Left cardiac atrium (tissue), 4 donors: ENCODE measurements around the gene PACS2. TPM values are rescaled to one million over a fixed set of nuclear protein-coding genes. Genes with fewer than 3 reads are reported as not detected.
"Not testable (repeated sequence)": the region's sequence is repeated elsewhere in the genome, so short reads cannot be mapped to it uniquely, and the experiment has no call there.

Source experiments
- ATAC-seq, 2 donors: fragments of 200-7000 bp; cut with Tn5 transposase; one replicate each; pipeline ENCODE4 v1.9.1; 2020; ENCODE audit warnings: mild to moderate bottlenecking in 2 of 2, moderate library complexity in 2 of 2
- DNase-seq: peaks from one replicate; pipeline ENCODE4 v3.0.0-alpha.2; 2020
- intact Hi-C, 2 donors: fragments of 100-400 bp; cut with DNase I; formaldehyde crosslinking; loops; one replicate each; pipeline versions ENCODE4 v1.14.1 to v1.15.1; 2022 to 2023
- total RNA-seq, 2 donors: library from RNA; stranded (reverse); fragmentation: NEBNext Ultra II Directional; extraction: Animal tissue kit (Norgen Biotek cat#: 25700); gene quantifications; one replicate each; pipeline ENCODE4 v1.2.1, GENCODE V29; 2021
- donor health status: DM: no; HTN: yes; CAD: no.
- donor health status: DM: no; HTN: yes; CAD: no; lungs with severe emphysema.
- donor health status: DM: yes; HTN: yes; CAD: no.
- donor health status: Dilated cardiomyopathy.

The PACS2 gene
- total RNA-seq, 2 donors from 2014 or later, result 53.4 to 55.8 TPM

GRCh38 chr14:105355850-105356604, 41.5 kb downstream of the PACS2 start:
- intact Hi-C loops, result loop anchor here in 1 of 2 donors (10.0 kb wide), 1 partner anchor 261 kb away; no protein-coding TSS in a partner anchor
- ATAC-seq (no peak), DNase-seq (no peak)

GRCh38 chr14:105356927-105357326, 42.4 kb downstream of the PACS2 start:
- ATAC-seq, result no peak
- intact Hi-C loops, result loop anchor here in 1 of 2 donors (10.0 kb wide), 1 partner anchor 262 kb away; no protein-coding TSS in a partner anchor
- peak; percentile 15 for DNase-seq

DNA sequence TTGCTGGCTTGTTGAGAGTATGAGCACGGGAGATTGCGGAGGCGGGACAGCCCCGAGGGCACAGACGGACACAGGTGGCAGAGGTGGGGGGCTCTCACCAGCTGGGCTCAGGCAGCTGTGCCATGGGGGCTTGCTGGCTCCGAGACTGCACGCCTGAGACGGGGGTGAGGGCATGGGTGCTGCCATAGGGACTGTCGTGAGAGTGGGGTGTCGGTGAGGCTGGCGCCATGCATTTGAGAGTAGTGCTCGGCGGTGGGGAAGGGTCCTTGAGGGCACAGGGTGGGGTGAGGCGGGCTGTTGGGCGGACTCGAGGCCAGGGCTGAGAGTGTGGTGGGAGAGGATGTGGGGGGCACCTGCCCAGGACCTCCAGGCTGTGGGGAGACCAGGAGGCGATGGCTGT, 43.1 kb downstream of the PACS2 start:
- ATAC-seq (no peak), DNase-seq (peak; percentile 24)
- intact Hi-C loops, result loop anchor here in 1 of 2 donors (10.0 kb wide), 1 partner anchor 263 kb away; no protein-coding TSS in a partner anchor

DNA sequence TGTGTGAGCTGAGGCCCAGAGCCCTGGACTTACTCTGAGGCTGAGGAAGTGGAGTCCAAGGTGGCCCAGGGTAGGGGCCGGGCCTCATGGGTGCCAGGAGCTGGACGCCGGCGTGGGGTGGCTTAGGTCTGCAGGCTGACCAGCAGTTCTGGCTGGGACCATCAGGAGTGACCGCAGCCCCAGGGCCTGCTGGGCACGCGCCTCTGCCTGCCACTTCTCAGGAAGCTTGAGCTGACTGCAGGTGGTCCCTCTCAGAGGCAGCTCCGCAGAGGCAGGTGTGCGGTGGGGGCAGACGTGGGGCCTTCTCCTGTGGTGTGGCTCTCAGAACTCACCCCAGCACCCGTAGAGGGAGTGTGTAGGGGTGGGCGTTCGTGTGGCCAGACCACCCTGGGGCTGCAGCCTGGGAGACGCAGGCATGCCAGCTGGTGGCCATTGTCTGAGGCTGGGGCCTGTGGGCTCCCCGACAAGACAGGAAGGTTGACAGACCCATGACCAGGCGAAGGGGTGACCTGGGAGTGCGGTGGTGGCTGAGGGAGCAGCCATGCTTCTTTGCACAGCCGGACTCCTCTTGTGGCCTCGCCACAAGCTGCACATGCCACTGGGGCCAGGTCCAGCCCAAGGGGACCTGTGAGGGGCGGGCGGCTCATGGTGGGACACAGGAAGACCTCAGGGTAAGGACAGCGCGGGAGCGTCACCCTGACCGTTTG, 43.7 kb downstream of the PACS2 start:
- DNase-seq, result peak; percentile 19
- intact Hi-C loops, result loop anchor here in 1 of 2 donors (10.0 kb wide), 1 partner anchor 263 kb away; no protein-coding TSS in a partner anchor

GRCh38 chr14:105358943-105359342, 44.4 kb downstream of the PACS2 start:
- no peak for ATAC-seq
- no peak for DNase-seq
- intact Hi-C loops, result loop anchor here in 1 of 2 donors (10.0 kb wide), 1 partner anchor 264 kb away; no protein-coding TSS in a partner anchor

More for the DNA sequence above, 43.7 kb downstream of the PACS2 start:
- peak in 1 of 2 donors; percentile 7 for ATAC-seq

DNA sequence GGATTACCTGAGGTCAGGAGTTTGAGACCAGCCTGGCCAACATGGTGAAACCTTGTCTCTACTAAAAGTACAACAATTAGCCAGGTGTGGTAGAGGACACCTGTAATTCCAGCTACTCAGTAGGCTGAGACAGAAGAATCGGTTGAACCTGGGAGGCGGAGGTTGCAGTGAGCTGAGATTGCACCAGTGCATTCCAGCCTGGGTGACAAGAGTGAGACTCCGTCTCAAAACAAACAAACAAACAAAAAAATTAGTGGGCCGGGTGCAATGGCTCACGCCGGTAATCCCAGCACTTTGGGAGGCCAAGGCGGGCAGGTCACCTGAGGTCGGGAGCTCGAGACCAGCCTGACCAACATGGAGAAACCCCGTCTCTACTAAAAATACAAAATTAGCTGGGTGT, 46.9 kb downstream of the PACS2 start:
- ATAC-seq, intact Hi-C loops, DNase-seq: not testable (repeated sequence)

GRCh38 chr14:105363847-105364708, 49.5 kb downstream of the PACS2 start:
- ATAC-seq (peak; percentile 56 to 73), DNase-seq (no peak)
- intact Hi-C loops, result no loop called here

- intact Hi-C loops, result no loop called here
- no peak for DNase-seq
- no peak for ATAC-seq
Measured at GRCh38 chr14:105365101-105365500, 50.6 kb downstream of the PACS2 start.

- ATAC-seq, result no peak
- intact Hi-C loops, result no loop called here
- no peak for DNase-seq
Measured at GRCh38 chr14:105365681-105366080, 51.1 kb downstream of the PACS2 start.

- DNase-seq, result peak; percentile 14
- intact Hi-C loops, result no loop called here
- ATAC-seq, result no peak
Measured at GRCh38 chr14:105366386-105367074, 52.0 kb downstream of the PACS2 start.

DNA sequence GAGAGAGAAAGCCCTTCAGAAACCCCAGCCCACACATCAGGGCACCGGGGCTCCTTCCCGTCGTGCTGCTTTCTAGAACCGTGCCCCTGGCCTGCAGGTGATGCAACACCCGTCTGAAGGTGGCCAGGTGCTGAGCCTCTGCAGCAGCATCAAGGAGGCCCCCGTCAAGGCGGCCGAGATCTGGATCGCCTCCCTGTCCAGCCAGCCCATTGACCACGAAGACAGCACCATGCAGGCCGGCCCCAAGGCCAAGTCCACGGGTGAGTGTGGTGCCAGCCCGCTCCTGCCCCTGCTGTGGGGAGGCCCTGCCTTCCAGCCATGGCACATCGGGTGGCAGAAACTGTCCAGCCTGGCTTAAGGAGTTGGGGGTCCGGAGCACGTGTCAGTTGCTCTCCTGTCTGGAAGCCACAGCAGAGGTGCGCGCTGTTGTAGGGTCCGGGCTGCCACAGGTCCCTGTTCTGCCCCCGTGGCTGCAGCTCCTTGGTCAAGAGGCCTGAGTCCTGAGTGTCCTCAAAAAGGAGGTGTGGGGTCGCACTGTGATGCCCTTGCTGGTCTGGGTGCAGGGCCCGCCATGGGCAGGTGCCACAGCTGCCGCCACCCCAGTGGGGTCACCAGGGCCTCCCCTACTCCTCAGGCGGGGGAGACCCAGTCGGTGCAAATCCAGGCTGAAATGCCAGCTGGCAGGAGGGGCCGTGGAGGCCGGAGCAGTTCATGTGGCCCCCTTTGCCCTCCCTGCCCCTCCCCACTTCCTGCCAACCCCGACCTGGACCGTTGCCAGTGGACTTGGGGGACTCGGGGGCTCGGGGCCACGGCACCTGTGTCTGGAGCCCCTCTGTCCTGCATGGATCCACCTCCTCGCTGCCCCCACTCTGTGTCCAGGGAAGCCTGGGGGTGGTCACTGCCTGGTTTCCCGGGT, 52.8 kb downstream of the PACS2 start:
- intact Hi-C loops, result no loop called here
- ATAC-seq (no peak), DNase-seq (peak; percentile 26)

- DNase-seq (peak; percentile 13), ATAC-seq (no peak)
- intact Hi-C loops, result no loop called here
Measured at GRCh38 chr14:105368032-105368417, 53.5 kb downstream of the PACS2 start.

GRCh38 chr14:105368426-105368825, 53.9 kb downstream of the PACS2 start:
- ATAC-seq, result no peak
- peak; percentile 20 for DNase-seq
- intact Hi-C loops, result no loop called here

GRCh38 chr14:105368910-105369652, 54.5 kb downstream of the PACS2 start:
- DNase-seq (peak; percentile 13), ATAC-seq (no peak)
- intact Hi-C loops, result no loop called here

- ATAC-seq, result no peak
- no peak for DNase-seq
- intact Hi-C loops, result loop anchor here (1.0 to 10.0 kb wide), 4 partner anchors 78 to 165 kb away; no protein-coding TSS in a partner anchor
Measured at GRCh38 chr14:105369653-105370040, 55.1 kb downstream of the PACS2 start.

- ATAC-seq, result no peak
- intact Hi-C loops, result loop anchor here (5.0 to 10.0 kb wide), 2 partner anchors 73 to 160 kb away; no protein-coding TSS in a partner anchor
- no peak for DNase-seq
Measured at GRCh38 chr14:105374389-105374788, 59.8 kb downstream of the PACS2 start.

DNA sequence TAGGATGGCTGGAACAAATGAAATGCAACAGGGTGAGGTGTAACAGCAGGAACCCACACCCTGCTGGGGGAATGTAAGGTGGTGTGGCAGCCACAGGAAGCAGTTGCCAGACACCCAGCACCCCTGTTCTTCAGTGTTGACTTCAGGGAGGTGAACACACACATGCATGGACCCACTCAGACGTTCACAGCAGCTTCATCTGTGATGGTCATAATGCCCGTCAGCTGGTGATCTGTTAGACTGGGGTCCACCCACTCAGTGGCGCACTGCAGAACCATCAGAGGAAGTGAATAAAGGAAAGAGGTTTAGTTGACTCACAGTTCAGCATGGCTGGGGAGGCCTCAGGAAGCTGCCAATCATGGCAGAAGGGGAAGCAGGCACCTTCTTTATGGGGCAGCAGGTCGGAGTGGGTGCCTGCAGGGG, 61.1 kb downstream of the PACS2 start:
- no peak for DNase-seq
- no peak for ATAC-seq
- intact Hi-C loops, result loop anchor here in 1 of 2 donors (10.0 kb wide), 1 partner anchor 159 kb away; no protein-coding TSS in a partner anchor
